Measurements from ENCODE around the gene BCL2.

Gene BCL2

GRCh38 chr18:63157293-63158011 is 162.1 kb downstream of the BCL2 start:
- DNase-seq (ENCODE audit: low read depth, low spot score): no peak

DNA sequence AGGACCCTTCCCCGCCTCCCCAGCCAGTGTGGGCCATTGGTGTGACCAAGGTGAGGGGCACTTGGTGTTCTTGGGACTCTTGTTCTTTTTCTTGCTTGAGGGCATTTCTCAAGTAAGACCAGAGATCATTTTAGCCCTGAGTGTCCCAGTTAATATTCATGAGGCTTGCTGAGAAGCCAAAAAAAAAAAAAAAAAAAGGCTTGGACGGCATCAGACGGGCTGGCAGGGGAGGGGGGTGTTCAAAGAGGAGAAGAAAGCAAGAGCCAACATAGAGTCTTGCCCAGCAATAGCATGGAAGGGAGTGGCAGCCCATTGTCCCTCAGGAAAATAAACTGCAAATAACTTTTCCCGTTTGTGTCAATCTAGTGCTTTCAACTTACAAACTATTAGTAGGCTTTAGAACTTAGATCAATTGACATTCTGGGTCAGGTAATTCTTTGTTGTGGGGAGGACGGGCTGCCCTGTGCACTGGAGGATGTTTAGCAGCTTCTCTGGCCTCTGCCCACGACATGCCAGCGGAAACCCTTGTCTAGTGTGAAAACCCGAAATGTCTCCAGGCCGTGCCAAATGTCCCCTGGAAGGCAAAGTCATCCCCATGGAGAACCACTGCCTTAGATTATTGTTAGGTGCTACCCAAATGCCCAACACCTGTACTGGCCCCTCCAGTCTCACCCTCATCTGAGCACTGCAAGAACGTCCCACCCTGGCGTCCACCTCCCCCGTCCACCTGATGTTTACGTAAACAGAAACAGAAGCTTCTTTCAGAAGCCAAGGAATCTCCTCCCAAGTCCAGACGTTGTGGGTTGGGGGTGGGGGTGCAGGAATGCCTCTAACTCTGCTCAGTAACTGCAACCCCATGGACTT is 163.4 kb downstream of the BCL2 start:
- DNase-seq (ENCODE audit: low read depth, low spot score): no peak

DNA sequence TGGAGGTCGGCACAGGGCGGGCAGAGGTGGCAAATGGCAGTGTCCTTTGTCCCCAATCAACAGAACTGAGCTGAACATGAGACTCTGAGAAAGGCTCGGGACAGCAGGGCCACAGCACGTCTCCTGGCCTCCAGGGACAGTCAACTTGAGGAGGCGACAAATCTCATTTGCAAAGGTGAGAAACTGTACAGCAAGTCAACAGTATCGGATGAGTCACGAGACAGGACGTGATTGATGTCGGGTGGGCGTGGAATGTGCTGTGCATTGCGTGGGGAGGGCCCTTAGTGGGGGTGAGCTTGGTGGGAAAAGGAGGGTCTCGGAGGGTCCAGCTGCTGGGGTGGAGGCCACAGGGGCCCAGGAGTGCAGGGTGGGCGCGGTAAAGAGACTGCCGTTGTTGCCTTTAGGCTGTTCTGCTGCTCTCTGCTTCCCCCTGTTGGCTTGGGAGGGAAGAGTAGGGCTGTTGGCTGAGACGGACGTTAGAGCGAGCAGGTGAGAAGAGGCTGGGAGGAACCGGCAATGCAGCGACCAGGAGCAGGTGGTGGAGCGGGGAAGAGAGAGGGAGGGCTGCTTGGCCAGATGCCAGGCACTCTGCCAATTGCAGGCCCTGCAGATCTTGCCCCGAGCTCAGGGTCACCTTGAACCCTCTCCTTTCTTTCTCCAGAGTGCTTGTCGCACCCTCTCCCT is 164.3 kb downstream of the BCL2 start:
- DNase-seq (ENCODE audit: low read depth, low spot score): no peak

- no peak for DNase-seq (ENCODE audit: low read depth, low spot score)
Measured at GRCh38 chr18:63154350-63155152, 165.0 kb downstream of the BCL2 start.

DNA sequence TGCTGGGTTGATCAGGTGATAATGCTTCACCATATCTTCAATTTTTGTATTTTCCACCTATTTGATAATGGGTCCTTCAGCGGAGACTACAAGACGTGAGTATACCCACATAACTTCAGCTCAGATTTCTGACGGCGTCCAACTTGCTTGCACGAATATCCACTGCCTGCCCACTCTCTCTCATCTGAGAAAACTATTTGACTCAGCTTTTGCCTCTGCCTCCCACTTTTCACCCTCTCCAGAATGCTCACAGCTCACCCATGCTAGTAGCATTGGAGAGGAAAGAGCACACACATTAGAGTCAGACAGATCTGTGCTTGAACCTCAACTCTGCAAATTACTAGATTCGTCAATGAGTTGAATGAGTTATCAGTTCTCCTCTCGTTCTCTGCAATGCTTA is 166.8 kb downstream of the BCL2 start:
- DNase-seq (ENCODE audit: low read depth, low spot score): no peak

DNA sequence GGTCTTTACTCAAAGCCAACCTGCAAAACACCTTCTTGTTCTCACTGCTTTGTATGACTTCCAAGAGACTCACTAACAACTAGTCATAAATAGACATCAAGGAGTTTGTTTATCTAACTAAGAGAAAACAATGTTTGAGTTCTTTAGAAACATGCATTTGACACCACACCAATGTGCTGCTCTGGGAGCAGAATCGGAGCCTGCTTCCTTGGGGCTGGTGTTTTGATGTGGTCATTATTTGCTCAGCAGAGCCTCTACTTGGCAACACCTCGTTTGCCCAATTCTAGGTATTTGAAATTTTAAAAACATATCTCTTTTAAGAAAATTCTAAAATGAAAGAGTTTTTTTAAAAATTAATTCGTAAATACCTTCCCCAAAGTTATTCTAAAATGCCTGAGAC is 167.5 kb downstream of the BCL2 start:
- no peak for DNase-seq (ENCODE audit: low read depth, low spot score)

DNA sequence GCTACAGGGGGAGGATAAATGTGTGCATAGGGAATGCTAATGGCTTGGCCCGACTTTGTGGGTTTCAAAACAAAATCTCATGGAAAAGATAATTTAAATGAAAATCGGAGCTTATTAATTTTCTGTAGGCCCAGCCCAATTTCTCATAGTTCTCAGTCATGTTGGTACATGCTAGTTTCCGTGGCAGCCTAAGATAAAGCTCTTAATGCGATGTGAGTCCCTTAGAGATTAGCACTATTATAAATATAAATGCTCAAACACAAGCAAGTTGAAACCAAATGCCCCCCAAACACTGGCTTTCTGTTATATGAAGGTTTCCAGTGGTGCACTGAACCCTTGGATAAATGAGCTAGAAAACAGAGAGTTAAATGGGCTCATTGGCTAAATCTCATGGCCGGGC is 168.0 kb downstream of the BCL2 start:
- no peak for DNase-seq (ENCODE audit: low read depth, low spot score)

- DNase-seq (ENCODE audit: low read depth, low spot score): no peak
Measured at GRCh38 chr18:63150942-63151421, 168.6 kb downstream of the BCL2 start.

GRCh38 chr18:63150326-63150725 is 169.2 kb downstream of the BCL2 start:
- DNase-seq (ENCODE audit: low read depth, low spot score): no peak

DNA sequence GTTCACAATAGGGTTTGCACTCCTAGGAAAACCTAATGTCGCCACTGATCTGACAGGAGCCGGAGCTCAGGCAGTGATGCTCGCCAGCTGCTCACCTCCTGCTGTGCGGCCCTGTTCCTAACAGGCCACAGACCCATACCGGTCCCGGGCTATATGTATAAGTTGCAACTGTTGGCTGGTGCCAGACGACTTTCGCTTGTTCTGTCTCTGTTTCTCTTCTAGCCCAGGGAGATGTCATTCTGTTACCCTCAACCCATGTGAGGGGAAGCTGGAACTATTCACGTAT is 170.3 kb downstream of the BCL2 start:
- no peak for DNase-seq (ENCODE audit: low read depth, low spot score)

GRCh38 chr18:63148449-63149301 is 170.9 kb downstream of the BCL2 start:
- DNase-seq (ENCODE audit: low read depth, low spot score): peak; percentile 74

- no peak for DNase-seq (ENCODE audit: low read depth, low spot score)
Measured at GRCh38 chr18:63147973-63148372, 171.6 kb downstream of the BCL2 start.

GRCh38 chr18:63146828-63147409 is 172.7 kb downstream of the BCL2 start:
- no peak for DNase-seq (ENCODE audit: low read depth, low spot score)

DNA sequence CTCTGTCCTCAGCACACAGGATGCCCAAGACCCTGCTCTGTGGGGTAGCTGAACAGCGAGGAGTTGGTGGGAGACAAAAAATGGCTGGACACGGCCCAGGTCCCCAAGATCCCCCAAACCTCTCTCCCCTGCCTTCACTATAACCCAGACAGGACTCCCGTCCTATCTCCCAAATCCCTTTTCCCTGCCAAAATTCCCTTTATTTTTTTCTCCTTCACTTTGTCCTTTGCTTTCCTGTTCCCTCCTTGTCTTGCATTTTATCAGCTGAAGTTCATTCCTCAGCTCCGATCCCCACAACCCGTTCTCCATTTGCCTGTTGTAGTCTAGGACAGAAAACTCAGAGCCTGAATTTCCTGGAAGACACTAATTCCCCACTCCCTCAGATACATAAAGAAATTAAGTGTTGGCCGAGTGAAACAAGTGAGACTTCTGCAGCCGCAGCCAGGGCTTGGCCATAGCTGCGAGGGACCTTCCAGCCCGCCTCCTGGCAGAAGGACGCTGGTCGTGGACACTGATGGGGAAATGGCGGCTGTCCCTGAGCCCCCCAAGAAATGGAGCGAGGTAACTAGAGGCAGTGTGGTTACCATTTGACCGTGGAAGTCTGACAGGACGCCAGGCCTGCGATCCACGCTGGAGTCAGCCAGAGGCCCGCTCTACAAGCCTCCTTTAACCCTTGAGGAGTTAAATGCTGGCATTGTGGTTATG is 173.6 kb downstream of the BCL2 start:
- no peak for DNase-seq (ENCODE audit: low read depth, low spot score)

- DNase-seq (ENCODE audit: low read depth, low spot score): no peak
Measured at GRCh38 chr18:63145166-63145850, 174.3 kb downstream of the BCL2 start.

GRCh38 chr18:63144748-63145147 is 174.8 kb downstream of the BCL2 start:
- no peak for DNase-seq (ENCODE audit: low read depth, low spot score)

GRCh38 chr18:63143330-63143771 is 176.2 kb downstream of the BCL2 start:
- no peak for DNase-seq (ENCODE audit: low read depth, low spot score)

DNA sequence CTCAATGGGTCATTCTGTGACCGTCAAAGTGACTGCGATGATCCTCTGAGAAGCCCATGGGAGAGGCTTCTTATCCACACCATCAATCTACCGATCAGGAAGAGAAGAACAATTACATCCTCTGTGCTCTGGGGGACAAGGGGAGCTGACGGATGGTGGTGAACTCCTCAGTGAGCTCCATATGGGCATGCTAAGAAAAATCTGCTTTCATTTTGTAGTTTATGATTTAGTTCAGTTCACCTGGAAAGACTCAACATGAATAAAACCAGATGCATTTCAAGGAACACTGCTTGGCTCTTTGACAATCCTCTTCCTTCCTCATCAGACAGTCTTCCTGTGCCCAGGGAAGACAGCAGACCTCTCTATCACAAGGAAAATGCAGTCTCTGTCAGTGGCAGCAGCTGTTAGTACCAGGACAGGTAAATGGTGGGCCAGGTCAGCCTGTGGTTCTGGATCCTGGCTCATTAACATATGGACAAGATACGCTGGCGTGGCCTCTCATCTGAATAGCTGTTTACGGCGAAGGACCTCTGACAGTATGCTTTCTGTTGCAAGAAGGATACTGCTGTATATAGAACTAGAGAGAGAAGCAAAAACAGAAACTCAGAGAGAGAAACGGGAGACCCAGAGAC is 176.9 kb downstream of the BCL2 start:
- no peak for DNase-seq (ENCODE audit: low read depth, low spot score)

- no peak for DNase-seq (ENCODE audit: low read depth, low spot score)
Measured at GRCh38 chr18:63141778-63142176, 177.8 kb downstream of the BCL2 start.
